OCI-LY3 (cell line): ENCODE results near the gene EFCAB8.

Source experiments
- CTCF ChIP-seq: fragments of 200-600, 300-600 bp; sonication (generic); IDR thresholded peaks from 2 replicates; pipeline ENCODE4 v1.5.1; 2014; ENCODE audit warnings: antibody characterized with exemption, low read length, low read depth
- EZH2phosphoT487 ChIP-seq: fragments of 200-600 bp; shearing (Covaris generic); IDR thresholded peaks from 2 replicates; pipeline ENCODE4 v1.6.1; 2018; ENCODE audit warnings: antibody characterized with exemption, mixed run types, low read depth

GRCh38 chr20:32941155-32941885 lies 82.6 kb downstream of the EFCAB8 start:
- no peak for TF ChIP-seq CTCF
- no peak for TF ChIP-seq EZH2phosphoT487
